ENCODE measurements around the gene ROPN1B. TPM values are rescaled to one million over a fixed set of nuclear protein-coding genes. Genes with fewer than 3 reads are reported as not detected.

Gene ROPN1B
- total RNA-seq, 1 experiment from 2014 or later: 0.26 TPM

- Histone ChIP-seq H3K27ac (ENCODE audit: low read length) (no peak overlapping the region), H3K36me3 (ENCODE audit: control insufficient read depth, insufficient read depth, low read length) (no peaks in the 10 kb centered on the region), H3K9me3 (ENCODE audit: control insufficient read depth, insufficient read depth, low read depth, low read length) (no peaks in the 10 kb centered on the region; the same call in 1 of the 2 replicates), H3K4me3 (ENCODE audit: low read depth in 2 of 2, low read length in 2 of 2) (no peak overlapping the region), H3K4me1 (ENCODE audit: control insufficient read depth, insufficient read depth, low read length) (no peaks in the 10 kb centered on the region), H3K27me3 (ENCODE audit: control insufficient read depth, insufficient read depth, low read length) (no peaks in the 10 kb centered on the region)
- in situ Hi-C loops (cut with HindIII; ENCODE audit: low pct_unique_long_range_greater_than_20kb, low sequenced_read_pairs): no loop called here
- no peak for ATAC-seq
- ChIA-PET POLR2A (no interaction called here), CTCF (no interaction called here)
- intact Hi-C loops (cut with micrococcal nuclease; ENCODE audit: unreplicated experiment): no loop called here
- no TSS peak for BruUV-seq (replicated peaks)
- TF ChIP-seq, protein P1, sequence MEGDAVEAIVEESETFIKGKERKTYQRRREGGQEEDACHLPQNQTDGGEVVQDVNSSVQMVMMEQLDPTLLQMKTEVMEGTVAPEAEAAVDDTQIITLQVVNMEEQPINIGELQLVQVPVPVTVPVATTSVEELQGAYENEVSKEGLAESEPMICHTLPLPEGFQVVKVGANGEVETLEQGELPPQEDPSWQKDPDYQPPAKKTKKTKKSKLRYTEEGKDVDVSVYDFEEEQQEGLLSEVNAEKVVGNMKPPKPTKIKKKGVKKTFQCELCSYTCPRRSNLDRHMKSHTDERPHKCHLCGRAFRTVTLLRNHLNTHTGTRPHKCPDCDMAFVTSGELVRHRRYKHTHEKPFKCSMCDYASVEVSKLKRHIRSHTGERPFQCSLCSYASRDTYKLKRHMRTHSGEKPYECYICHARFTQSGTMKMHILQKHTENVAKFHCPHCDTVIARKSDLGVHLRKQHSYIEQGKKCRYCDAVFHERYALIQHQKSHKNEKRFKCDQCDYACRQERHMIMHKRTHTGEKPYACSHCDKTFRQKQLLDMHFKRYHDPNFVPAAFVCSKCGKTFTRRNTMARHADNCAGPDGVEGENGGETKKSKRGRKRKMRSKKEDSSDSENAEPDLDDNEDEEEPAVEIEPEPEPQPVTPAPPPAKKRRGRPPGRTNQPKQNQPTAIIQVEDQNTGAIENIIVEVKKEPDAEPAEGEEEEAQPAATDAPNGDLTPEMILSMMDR (IDR thresholded peaks at IDR 0.05): no peak
- TF ChIP-seq SIN3A (IDR thresholded peaks at IDR 0.05; ENCODE audit: borderline replicate concordance, insufficient read depth, low read depth, low read length): no peak
- no peak for TF ChIP-seq TCF7L2 (IDR thresholded peaks at IDR 0.05; ENCODE audit: low read depth, low read length)
- no peak for TF ChIP-seq REST (IDR thresholded peaks at IDR 0.05; ENCODE audit: insufficient read depth in 1 of 2, low read depth in 2 of 2, low read length in 1 of 2)
- TF ChIP-seq POLR2AphosphoS5 (IDR thresholded peaks at IDR 0.05; ENCODE audit: low read depth, low read length): no peak
- no peak for DNase-seq (ENCODE audit: low read depth, low spot score)
Observed at GRCh38 chr3:126031981-126032471, 63.0 kb downstream of the ROPN1B start.

Other genes starting within 250 kb of the ROPN1B start
- 39.0 TPM for gene SLC41A3, start 114.9 kb downstream of the ROPN1B start, total RNA-seq (2021; ENCODE audit: unreplicated experiment)
- 0.36 TPM for gene ALDH1L1, start 211.4 kb downstream of the ROPN1B start, total RNA-seq (2021; ENCODE audit: unreplicated experiment)